B cell (primary cell): ENCODE measurements around the gene EGFR. TPM values are rescaled to one million over a fixed set of nuclear protein-coding genes. Genes with fewer than 3 reads are reported as not detected.

Experiments
- ATAC-seq: fragments of 200-7000 bp; cut with Tn5 transposase; one replicate; pipeline ENCODE4 v1.10.0; 2021; ENCODE audit warnings: low read depth, mild to moderate bottlenecking, moderate number of reproducible peaks, moderate library complexity
- CTCF ChIA-PET: fragments of 350-600 bp; sonication (Branson Sonifier 250); formaldehyde crosslinking; loops from one replicate; lab custom pipeline; 2021; ENCODE audit warnings: antibody characterized with exemption, inconsistent platforms; lab: Charles Lee
- POLR2A ChIA-PET: fragments of 350-600 bp; sonication (Branson Sonifier 250); formaldehyde crosslinking; loops from one replicate; lab custom pipeline; 2021; ENCODE audit warnings: antibody characterized with exemption; lab: Charles Lee
- DNase-seq: peaks from one replicate; pipeline ENCODE4 v3.0.0; 2013
- H2AFZ ChIP-seq: 2 replicates; pipeline ENCODE4 v1.6.1; 2012; ENCODE audit warnings: mild to moderate bottlenecking, low read depth, low read length; ENCODE audit not compliant: insufficient read depth, poor library complexity, severe bottlenecking
- H3K27ac ChIP-seq, 2 donors: 1 replicate in 1 of 2; 2 replicates in 1 of 2; pipeline ENCODE4 v1.5.1; 2012 to 2013; ENCODE audit warnings: low read length in 2 of 2, mild to moderate bottlenecking in 2 of 2, moderate library complexity in 1 of 2
- H3K27me3 ChIP-seq, 4 experiments: fragments of 200-600 bp in 1 of 4; sonication (generic) in 1 of 4; replicated peaks in 1 of 4; 1 replicate in 2 of 4; 2 replicates in 2 of 4; pipeline versions ENCODE4 v1.6.1 to v1.7.0; 2013 to 2016; ENCODE audit warnings: low read length in 3 of 4, mild to moderate bottlenecking in 2 of 4, mixed read lengths in 1 of 4, moderate library complexity in 1 of 4; ENCODE audit not compliant: insufficient read depth in 4 of 4, control insufficient read depth in 3 of 4; ENCODE audit errors: control extremely low read depth in 1 of 4
- H3K36me3 ChIP-seq, 2 experiments: replicated peaks in 1 of 2; 1 replicate in 1 of 2; 2 replicates in 1 of 2; pipeline versions ENCODE4 v1.6.1 to v1.7.1; 2013; ENCODE audit warnings: low read length in 1 of 2; ENCODE audit not compliant: insufficient read depth in 2 of 2, control insufficient read depth in 1 of 2; ENCODE audit errors: control extremely low read depth in 1 of 2, extremely low read depth in 1 of 2
- H3K4me1 ChIP-seq, 2 donors: fragments of 200-600 bp in 1 of 2; sonication (generic) in 1 of 2; 1 replicate in 1 of 2; 2 replicates in 1 of 2; pipeline versions ENCODE4 v1.5.1 to v1.6.1; 2013 to 2017; ENCODE audit warnings: low read length in 2 of 2; ENCODE audit not compliant: control insufficient read depth in 2 of 2, insufficient read depth in 2 of 2
- H3K4me2 ChIP-seq: replicated peaks from 2 replicates; pipeline ENCODE3; 2012; ENCODE audit warnings: mild to moderate bottlenecking, low read depth, low read length; ENCODE audit not compliant: poor library complexity, severe bottlenecking
- H3K4me3 ChIP-seq, 5 experiments: fragments of 200-600 bp in 1 of 5; sonication (generic) in 1 of 5; 1 replicate in 3 of 5; 2 replicates in 2 of 5; pipeline versions ENCODE4 v1.5.1 to v1.7.0; 2011 to 2016; ENCODE audit warnings: low read length in 4 of 5, mild to moderate bottlenecking in 4 of 5, low read depth in 2 of 5, control low read depth in 1 of 5, moderate library complexity in 1 of 5; ENCODE audit not compliant: insufficient read depth in 1 of 5; ENCODE audit errors: control extremely low read depth in 1 of 5, extremely low read depth in 1 of 5
- H3K79me2 ChIP-seq: fragments of 200-600 bp; sonication (generic); one replicate; pipeline ENCODE4 v1.6.0; 2016; ENCODE audit warnings: low read length; ENCODE audit not compliant: control insufficient read depth, insufficient read depth
- H3K9ac ChIP-seq: fragments of 200-600 bp; sonication (generic); 2 replicates; pipeline ENCODE4 v1.6.1; 2017; ENCODE audit warnings: mild to moderate bottlenecking, low read length, moderate library complexity
- H3K9me3 ChIP-seq, 3 donors: one replicate each; pipeline versions ENCODE4 v1.6.1 to v1.7.1; 2013; ENCODE audit warnings: low read length in 2 of 3; ENCODE audit not compliant: control insufficient read depth in 2 of 3, insufficient read depth in 1 of 3; ENCODE audit errors: control extremely low read depth in 1 of 3
- H4K20me1 ChIP-seq: 2 replicates; pipeline ENCODE4 v1.6.0; 2012; ENCODE audit warnings: mild to moderate bottlenecking, low read length; ENCODE audit not compliant: insufficient read depth, control insufficient read depth, poor library complexity, severe bottlenecking
- H3K27ac Mint-ChIP-seq: one replicate; pipeline ENCODE4 v1.8.0; 2021; ENCODE audit warnings: mixed read lengths
- H3K27me3 Mint-ChIP-seq: one replicate; pipeline ENCODE4 v1.8.0; 2021; ENCODE audit warnings: mixed read lengths
- H3K4me1 Mint-ChIP-seq: one replicate; pipeline ENCODE4 v1.8.0; 2021; ENCODE audit warnings: mixed read lengths
- H3K4me3 Mint-ChIP-seq: one replicate; pipeline ENCODE4 v1.8.0; 2021; ENCODE audit warnings: mixed read lengths
- H3K9me3 Mint-ChIP-seq: one replicate; pipeline ENCODE4 v1.8.0; 2022; ENCODE audit warnings: mixed read lengths; ENCODE audit not compliant: insufficient read depth
- CTCF ChIP-seq: fragments of 200-600 bp; IDR thresholded peaks from one replicate; pipeline ENCODE4 v1.8.0; 2022; ENCODE audit warnings: antibody characterized with exemption, mild to moderate bottlenecking
- EZH2 ChIP-seq: IDR thresholded peaks from 2 replicates; pipeline ENCODE4 v1.6.1; 2012; ENCODE audit warnings: borderline replicate concordance, low read depth, mild to moderate bottlenecking, moderate library complexity, low read length; ENCODE audit not compliant: insufficient read depth, poor library complexity, severe bottlenecking
- WGBS: methylation state at CpG from one replicate; pipeline ENCODE4 v1.1.5; 2013; ENCODE audit warnings: missing lambda C conversion rate; ENCODE audit not compliant: insufficient coverage; 5-methylcytosine and 5-hydroxymethylcytosine counted together
- intact Hi-C: fragments of 100-400 bp; cut with micrococcal nuclease; formaldehyde crosslinking; loops from one replicate; pipeline ENCODE4 v1.10.0; 2022
- polyA plus RNA-seq: library from polyadenylated mRNA; depleted of rRNA; stranded (reverse); fragments of >200 nt; gene quantifications from 2 replicates; pipeline ENCODE4 v1.2.3, GENCODE V29; 2012
- total RNA-seq, 2 donors: library from RNA; stranded (reverse); fragments of 120-200 nt in 1 of 2; gene quantifications; 1 replicate in 1 of 2; 2 replicates in 1 of 2; pipeline versions ENCODE4 v1.2.3 to v1.2.4, GENCODE V29; 2013 to 2022

Gene EGFR
- total and polyA plus RNA-seq, 2 donors (not counting 1 experiment from before 2014, with no cell fraction given) = not detected

GRCh38 chr7:55260676-55261385, 242.0 kb downstream of the EGFR start:
- Mint-ChIP-seq H3K27ac (no peak overlapping the region), H3K9me3 (no peaks in the 10 kb centered on the region), H3K4me3 (no peak overlapping the region), H3K27me3 (peaks cover 39% of the 10 kb centered on the region), H3K4me1 (peaks cover 3% of the 10 kb centered on the region)
- H3K4me1 ChIP-seq = peaks cover 0 to 1% of the 10 kb centered on the region in 2 donors
- H3K36me3 ChIP-seq = no peaks in the 10 kb centered on the region
- no peak overlapping the region for H3K27ac ChIP-seq
- no peaks in the 10 kb centered on the region for H4K20me1 ChIP-seq
- no peak overlapping the region for H2AFZ ChIP-seq
- no peaks in the 10 kb centered on the region for H3K9me3 ChIP-seq
- ATAC-seq = no peak
- H3K4me3 ChIP-seq = no peak overlapping the region
- CTCF ChIA-PET = no interaction called here
- DNase-seq = no peak
- POLR2A ChIA-PET = no interaction called here
- WGBS = 100% methylated on average over 1 of the region's 3 CpGs
- TF ChIP-seq EZH2 = no peak
- no peak for TF ChIP-seq CTCF
- no peak overlapping the region for H3K9ac ChIP-seq
- H3K79me2 ChIP-seq = no peaks in the 10 kb centered on the region
- intact Hi-C loops = no loop called here
- H3K4me2 ChIP-seq = no peak overlapping the region
- H3K27me3 ChIP-seq = peaks cover 0 to 14% (median under 1%) of the 10 kb centered on the region in 4 experiments
